SK-N-SH (cell line): ENCODE measurements around the gene C9.

Experiments
- CTCF ChIP-seq: fragments of 200-600 bp; sonication (generic); IDR thresholded peaks from 2 replicates; pipeline ENCODE4 v1.6.1; 2017; ENCODE audit warnings: antibody characterized with exemption, mild to moderate bottlenecking, moderate library complexity
- EP300 ChIP-seq, 2 experiments: IDR thresholded peaks; 2 replicates each; pipeline versions ENCODE4 v1.4.0 to v1.6.1; 2012; ENCODE audit warnings: borderline replicate concordance in 1 of 2, low read depth in 1 of 2, low read length in 1 of 2
- FOSL2 ChIP-seq: IDR thresholded peaks from 2 replicates; pipeline ENCODE4 v1.4.0; 2012; ENCODE audit warnings: low read depth, mild to moderate bottlenecking, moderate library complexity, borderline replicate concordance
- MEF2A ChIP-seq: IDR thresholded peaks from 2 replicates; pipeline ENCODE4 v1.4.0; 2012; ENCODE audit warnings: low read depth, borderline replicate concordance
- NFIC ChIP-seq: IDR thresholded peaks from 2 replicates; pipeline ENCODE4 v1.4.0; 2012; ENCODE audit warnings: borderline replicate concordance
- POLR2AphosphoS5 ChIP-seq: IDR thresholded peaks from 2 replicates; pipeline ENCODE4 v1.6.1; 2012; ENCODE audit warnings: low read depth, low read length
- SIN3A ChIP-seq: IDR thresholded peaks from 2 replicates; pipeline ENCODE4 v1.6.1; 2012; ENCODE audit warnings: low read depth, mild to moderate bottlenecking, low read length, moderate library complexity, borderline replicate concordance
- TAF1 ChIP-seq: IDR thresholded peaks from 2 replicates; pipeline ENCODE4 v1.6.1; 2012; ENCODE audit warnings: low read depth, mild to moderate bottlenecking, low read length, moderate library complexity, borderline replicate concordance
- USF1 ChIP-seq: IDR thresholded peaks from 2 replicates; pipeline ENCODE4 v1.4.0; 2012; ENCODE audit warnings: low read depth, borderline replicate concordance

DNA sequence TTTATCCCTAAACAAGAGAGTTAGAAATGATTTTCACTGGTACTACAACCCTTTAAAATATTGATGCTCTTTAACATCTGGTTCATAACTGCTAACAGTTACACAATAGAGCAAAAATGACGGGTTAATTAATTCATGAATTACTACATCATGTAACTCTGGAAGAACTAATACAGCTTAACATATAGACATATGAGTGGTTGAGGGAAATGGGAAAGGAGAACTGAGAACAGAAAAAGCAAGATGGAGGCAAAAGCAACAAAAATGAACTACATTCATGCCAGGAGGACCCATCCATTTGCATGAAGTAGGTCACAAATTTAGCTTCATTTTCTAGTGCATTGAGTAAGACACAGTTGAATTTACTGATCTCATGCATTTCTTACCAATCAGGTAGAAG, 61.8 kb downstream of the C9 start:
- no peak for TF ChIP-seq FOSL2
- TF ChIP-seq CTCF, result no peak
- no peak for TF ChIP-seq MEF2A
- TF ChIP-seq NFIC, result no peak
- TF ChIP-seq TAF1, result no peak
- TF ChIP-seq EP300 (IDR thresholded peaks at IDR 0.05; ENCODE audit: borderline replicate concordance in 1 of 2, low read depth in 1 of 2, low read length in 1 of 2), result no peak
- no peak for TF ChIP-seq POLR2AphosphoS5
- no peak for TF ChIP-seq SIN3A
- TF ChIP-seq USF1, result no peak
